Measurements from ENCODE around the gene TFPT. TPM values are rescaled to one million over a fixed set of nuclear protein-coding genes. Genes with fewer than 3 reads are reported as not detected.

The TFPT gene
- total and polyA plus RNA-seq, 2 of the 13 experiments (the other 11 are each of a cell fraction or from before 2014, with no cell fraction given) = 8.4 to 10.7 TPM

- TF ChIP-seq THAP8 (CRISPR knock-in tag; IDR thresholded peaks at IDR 0.05; ENCODE audit: borderline replicate concordance) (no peak; the same call in 1 of the 2 replicates), ZNF24 (IDR thresholded peaks at IDR 0.05) (no peak), HMGXB4 (CRISPR knock-in tag; IDR thresholded peaks at IDR 0.05; ENCODE audit: borderline replicate concordance in 1 of 2, low read depth in 1 of 2) (peak; percentile 57 to 83), CSRNP1 (CRISPR knock-in tag; IDR thresholded peaks at IDR 0.05) (no peak), ZNF747 (CRISPR knock-in tag; IDR thresholded peaks at IDR 0.05; ENCODE audit: borderline replicate concordance) (no peak), ZBTB37 (CRISPR knock-in tag; IDR thresholded peaks at IDR 0.05) (no peak), THYN1 (CRISPR knock-in tag; IDR thresholded peaks at IDR 0.05; ENCODE audit: borderline replicate concordance, low read depth) (no peak), FOXC1 (CRISPR knock-in tag; IDR thresholded peaks at IDR 0.05; ENCODE audit: borderline replicate concordance) (peak; percentile 52; the same call in 1 of the 2 replicates), BRD4 (CRISPR knock-in tag; IDR thresholded peaks at IDR 0.05) (peak; percentile 65), RAD21 (CRISPR knock-in tag; IDR thresholded peaks at IDR 0.05) (no peak), ZFP90 (CRISPR knock-in tag; IDR thresholded peaks at IDR 0.05; ENCODE audit: borderline replicate concordance) (peak; percentile 34; the same call in 1 of the 2 replicates), ZNF891 (CRISPR knock-in tag; IDR thresholded peaks at IDR 0.05) (peak; percentile 83; the same call in 1 of the 2 replicates), SIX1 (CRISPR knock-in tag; IDR thresholded peaks at IDR 0.05; ENCODE audit: borderline replicate concordance) (no peak; the same call in 1 of the 2 replicates), ATF3 (CRISPR knock-in tag; IDR thresholded peaks at IDR 0.05) (peak; percentile 35; the same call in 1 of the 2 replicates), RNF219 (CRISPR knock-in tag; IDR thresholded peaks at IDR 0.05) (peak; percentile 50; the same call in 1 of the 2 replicates), THRA (CRISPR knock-in tag; IDR thresholded peaks at IDR 0.05; ENCODE audit: borderline replicate concordance) (no peak)
Measured at GRCh38 chr19:54115109-54116063, at the start of gene TFPT, which contains the start of gene PRPF31 (continued).
